GM21825 (cell line): ENCODE measurements around the gene SHLD1.
A peak's percentile ranks its signal among the peaks of the same experiment; 100 is the strongest.

Experiments
- ATAC-seq: cut with Tn5 transposase; IDR thresholded peaks from one replicate; pipeline ENCODE4 v1.9.1; 2021; ENCODE audit warnings: mild to moderate bottlenecking, moderate library complexity; ENCODE audit not compliant: unreplicated experiment

SHLD1 gene

DNA sequence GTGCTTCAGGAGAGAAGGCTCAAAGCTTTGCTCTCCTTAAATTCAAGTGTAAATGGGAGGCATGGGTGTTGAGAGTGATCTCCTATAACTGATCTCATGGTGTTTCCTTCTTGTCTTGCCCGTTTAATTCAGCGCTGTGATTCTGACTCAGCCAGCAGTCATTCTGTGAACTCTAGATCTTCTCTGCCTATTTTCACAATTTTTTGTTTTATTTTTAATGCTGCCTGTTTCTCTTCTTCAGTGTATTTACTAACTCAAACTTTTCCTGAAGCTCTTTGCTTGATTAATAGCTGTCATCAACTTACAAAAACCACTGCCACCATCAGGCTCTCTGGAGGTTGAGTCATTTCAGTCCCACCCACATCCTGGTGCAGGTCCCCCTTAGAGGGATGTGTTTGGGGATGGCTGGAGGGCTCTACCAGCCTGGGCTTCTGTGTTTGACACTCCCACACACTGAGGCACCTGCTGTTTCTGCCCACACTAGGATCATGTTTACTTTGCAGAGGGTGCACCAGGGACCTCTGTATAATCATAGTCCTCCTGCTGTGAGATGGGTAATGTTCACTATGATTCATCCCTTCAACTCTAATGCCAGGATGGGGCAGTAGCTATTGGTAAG lies 94.0 kb downstream of the SHLD1 start:
- ATAC-seq, result peak; percentile 81

DNA sequence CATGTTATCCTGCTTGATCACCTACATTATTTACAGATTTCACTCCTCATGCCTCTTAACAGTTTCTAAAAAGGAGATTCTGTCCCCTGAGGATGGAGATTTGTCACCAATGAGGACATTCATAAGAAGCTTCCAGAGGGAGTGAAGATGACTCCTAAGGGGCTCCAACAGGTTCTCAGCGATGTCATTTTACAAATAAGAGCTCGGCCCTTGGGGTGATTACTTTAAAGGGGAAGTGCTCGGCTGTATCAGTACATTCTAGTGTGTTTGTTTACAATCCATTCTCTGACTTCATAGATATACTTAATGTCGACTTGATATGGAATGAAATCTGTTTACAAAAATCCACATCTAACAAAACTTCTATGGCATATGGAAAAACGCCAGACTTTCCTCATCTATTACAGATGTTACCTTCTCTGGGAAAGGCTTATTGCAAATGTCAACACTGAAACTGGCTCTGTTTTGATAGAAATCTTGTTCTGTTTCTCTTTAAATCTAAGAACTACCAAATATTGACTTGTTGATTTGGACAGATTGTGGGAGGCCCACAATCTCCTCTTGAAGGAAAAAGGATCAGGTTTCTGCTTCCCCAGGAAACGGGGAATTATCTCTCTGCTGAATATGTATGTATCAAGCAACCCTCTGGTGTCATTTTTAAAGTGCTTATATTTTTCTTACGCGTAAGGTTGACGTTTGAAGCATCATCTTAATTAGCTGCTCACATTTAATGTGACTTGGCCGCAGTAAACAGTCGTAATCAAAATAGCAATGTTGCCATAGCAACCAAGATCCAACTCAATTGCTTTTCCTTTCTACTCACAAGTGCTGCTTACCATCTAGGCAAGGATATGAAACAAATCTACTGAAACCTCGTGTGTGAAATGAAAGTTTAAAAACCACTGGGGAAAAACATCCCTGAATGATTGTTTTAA lies 95.7 kb downstream of the SHLD1 start:
- ATAC-seq, result no peak

DNA sequence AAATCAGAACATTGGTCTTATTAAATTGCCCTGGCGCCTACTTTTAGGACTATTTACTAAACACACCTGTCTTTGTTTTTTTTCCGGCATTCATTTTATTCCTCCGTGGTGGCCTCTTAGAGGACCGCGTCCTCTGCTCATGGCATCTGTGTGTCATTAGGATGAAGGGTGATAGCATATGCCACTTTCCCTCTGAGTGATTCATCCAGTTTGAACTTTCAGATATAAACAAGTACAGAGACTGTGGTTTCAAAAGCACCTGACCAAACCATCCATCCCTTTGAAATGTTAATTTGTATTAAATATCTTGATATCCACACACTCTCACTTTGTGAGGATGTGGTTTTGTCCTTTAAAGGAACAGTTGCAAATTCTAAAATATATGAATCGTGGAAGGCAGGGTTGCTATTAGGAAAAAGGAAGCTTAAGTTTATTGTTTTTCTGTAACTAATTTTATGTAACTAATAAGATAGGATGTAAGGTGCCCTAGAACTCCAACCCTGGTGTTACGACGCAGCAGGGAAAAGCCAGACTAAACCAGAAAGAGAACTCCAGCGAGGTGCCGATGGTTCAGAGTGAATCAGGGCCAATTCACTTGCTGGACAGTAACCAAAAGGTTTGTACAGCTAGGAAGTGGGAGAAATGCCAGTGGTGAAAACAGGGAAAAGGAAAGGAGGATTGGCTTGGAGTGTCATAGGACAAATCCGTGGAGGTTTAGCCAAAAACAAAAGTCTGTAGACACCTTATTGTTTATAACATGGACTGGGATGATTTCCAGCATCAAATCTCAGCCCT lies 98.7 kb downstream of the SHLD1 start:
- no peak for ATAC-seq

DNA sequence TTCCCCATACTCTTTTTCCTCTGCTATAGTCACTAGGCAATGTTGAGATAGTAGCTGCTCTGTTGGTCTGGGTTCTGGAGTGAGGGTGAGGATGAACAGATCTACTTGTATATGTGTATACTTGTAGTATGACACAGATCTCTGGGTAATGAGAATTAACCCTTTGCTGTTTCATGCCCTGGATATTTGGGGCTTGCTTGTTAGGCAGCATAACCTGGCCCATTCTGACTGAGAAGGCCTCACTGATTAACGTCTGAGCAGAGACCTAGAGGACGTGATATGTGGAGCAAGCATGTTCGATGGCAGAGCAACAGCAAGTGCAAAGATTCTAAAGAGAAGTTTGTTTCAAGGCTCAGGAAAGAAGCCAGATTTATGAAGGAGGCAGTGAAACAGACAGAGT lies 105.7 kb downstream of the SHLD1 start:
- ATAC-seq, result no peak

DNA sequence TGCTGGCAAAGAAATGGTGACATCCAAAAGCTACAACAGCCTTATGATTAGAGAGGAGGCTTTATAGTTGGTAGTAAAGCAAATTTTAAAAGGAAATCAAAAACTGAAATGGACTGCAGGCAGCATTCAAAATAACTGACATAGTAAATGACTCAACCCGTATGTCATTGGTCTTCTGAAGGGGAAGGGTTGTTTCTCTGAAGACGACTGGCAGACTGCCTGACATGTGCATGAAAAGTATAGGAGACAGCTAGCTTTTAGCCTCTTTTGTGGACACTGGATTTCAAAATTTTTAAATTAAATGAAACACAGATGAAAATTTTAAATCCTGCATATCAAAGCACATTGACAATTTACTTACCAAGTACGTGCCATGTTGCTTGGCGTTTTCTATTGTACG lies 109.4 kb downstream of the SHLD1 start:
- no peak for ATAC-seq

GRCh38 chr20:5862703-5863039 lies 112.5 kb downstream of the SHLD1 start:
- ATAC-seq, result no peak

GRCh38 chr20:5863040-5863833 lies 113.0 kb downstream of the SHLD1 start:
- no peak for ATAC-seq

GRCh38 chr20:5864428-5864827 lies 114.2 kb downstream of the SHLD1 start:
- no peak for ATAC-seq

DNA sequence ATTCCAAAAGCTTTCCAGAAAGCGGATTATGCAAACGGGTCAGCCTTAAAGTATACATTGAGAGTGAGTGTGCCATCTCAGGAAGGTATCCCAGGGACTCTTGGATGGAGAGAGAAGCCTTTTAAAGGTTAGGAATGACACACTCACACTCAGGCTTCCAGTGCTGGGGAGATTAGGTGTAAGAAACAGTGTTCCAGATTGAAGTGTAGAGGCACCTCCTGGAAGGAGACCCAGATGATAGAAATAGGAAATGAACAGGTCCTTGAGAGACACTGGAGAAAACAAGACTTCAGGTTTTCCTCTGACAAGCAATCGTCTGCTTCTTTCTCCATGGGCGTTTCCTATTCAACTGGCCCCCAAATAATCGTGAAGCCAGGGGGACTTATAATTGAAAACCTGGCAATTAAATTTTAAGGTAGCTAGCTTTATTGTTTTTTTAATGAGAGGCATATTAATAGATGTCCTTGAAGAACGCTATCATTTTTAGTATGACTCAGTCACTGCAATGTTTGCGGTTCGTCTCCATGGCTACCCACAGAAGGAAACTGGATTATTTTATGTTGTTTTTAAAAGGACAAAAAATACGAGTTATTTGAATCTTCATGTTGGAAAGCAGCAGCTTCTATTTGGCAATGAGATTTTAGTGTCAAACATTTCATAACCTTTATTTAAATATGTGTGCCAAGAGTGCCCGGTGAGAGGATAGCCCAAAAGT lies 114.8 kb downstream of the SHLD1 start:
- ATAC-seq, result no peak

DNA sequence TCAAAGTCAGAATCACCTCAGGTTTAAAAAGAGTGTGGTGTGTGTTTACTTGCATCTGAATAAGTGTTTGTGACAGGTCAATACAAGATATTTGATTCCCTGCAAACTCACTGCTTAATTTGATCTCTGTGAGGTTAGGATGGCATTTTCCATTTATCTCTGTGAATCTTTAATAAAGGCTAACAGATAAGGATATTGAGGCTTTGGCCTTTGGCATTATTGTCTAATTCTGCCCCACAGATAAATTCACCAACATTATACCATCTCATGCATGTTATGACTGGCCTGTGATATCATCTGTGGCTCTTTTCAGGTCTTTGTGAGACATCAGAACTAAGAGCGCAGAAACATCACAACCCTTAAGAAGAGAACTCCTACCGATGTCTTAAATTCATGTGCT lies 115.4 kb downstream of the SHLD1 start:
- no peak for ATAC-seq

DNA sequence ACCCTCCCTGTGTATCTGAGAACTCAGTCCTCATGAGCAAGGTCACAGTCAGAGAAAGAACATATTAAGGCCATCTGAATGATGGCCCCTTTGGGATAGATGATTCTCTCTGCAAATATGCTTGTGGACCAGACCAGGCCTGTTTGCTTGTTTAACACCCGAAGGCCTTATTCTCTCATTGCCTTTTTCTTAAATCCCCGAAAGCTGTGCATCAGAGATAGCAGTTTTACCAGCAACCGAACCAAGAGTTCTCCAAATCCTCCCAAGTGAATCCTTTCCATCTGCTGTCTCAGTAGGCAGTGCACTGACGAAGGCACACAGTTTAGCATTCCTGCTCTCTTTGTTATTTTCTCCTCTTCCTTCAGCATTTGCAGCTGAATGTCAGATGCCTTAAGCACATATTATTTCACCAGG lies 120.4 kb downstream of the SHLD1 start:
- ATAC-seq, result no peak

GRCh38 chr20:5871459-5872410 lies 121.5 kb downstream of the SHLD1 start:
- no peak for ATAC-seq

DNA sequence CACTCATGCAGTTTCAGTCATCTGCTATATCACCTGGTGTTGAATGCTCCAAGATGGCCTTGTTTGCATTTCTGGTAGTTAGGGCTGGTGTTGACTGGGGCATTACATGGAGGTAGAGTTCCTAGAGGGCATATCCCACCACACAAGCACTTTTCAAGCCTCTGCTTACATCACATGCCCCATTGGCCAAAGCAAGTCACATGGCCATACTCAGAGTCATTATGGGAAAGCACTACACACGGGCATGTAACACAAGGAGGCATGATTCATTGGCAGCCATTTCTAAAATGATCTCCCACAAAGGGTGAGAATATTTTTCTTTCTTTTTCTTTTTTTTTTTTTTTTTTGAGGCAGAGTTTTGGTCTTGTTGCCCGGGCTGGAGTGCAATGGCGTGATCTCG lies 126.9 kb downstream of the SHLD1 start:
- ATAC-seq, result no peak

- no peak for ATAC-seq
Observed at GRCh38 chr20:5880326-5880725, 130.1 kb downstream of the SHLD1 start.

DNA sequence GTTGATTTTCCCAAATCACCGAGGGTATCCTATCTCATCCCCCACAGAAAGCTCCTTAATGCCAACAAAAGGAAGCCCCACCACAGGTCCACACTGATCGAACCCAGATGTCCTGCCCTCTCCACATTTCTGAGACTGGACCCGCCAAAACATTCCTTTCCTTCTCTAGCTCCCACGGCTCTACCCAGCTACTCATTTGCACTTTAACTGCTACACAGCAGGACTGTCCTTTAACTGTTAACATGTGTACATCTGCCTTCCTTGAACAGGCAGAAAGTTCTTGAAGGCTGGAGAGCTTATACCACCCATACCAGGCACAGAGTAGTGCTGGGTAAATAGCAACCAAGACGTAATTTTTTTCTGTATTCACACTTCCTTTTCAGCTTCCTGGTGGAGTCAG lies 131.5 kb downstream of the SHLD1 start:
- no peak for ATAC-seq

GRCh38 chr20:5882166-5882565 lies 132.0 kb downstream of the SHLD1 start:
- no peak for ATAC-seq

DNA sequence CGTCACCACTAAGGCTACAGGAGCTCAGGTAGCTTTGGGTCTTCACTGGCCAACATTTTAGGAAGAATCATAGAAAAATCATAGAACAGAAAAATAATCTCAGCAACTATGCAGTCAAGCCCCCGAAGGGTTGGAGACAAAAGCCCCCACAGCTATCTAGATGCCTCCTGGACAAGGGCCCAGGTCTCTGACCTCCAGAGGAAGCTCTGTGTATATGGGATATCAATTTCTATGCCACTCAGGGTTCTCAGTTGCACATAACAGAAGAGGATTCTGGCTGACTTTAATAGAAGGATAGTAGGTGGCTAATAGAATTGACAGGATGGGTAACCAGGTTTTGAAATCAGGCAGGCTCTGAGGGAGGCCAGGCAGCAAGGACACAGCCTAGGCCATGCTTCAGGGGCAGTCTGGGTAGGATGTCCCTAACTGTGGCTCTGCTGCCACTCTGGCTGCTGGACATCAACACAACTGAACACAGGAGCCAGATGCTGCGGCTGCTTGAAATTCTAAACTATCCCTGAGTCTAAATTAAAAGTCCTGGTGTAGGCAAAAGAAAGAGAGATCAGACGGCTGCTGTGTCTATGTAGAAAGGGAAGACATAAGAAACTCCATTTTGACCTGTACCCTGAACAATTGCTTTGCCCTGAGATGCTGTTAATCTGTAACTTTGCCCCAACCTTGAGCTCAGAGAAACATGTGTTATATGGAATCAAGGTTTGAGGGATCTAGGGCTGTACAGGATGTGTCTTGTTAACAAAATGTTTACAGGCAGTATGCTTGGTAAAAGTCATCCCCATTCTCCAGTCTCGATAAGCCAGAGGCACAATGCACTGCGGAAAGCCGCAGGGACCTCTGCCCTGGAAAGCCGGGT lies 134.5 kb downstream of the SHLD1 start:
- ATAC-seq, result no peak

- no peak for ATAC-seq
Observed at GRCh38 chr20:5885866-5886265, 135.7 kb downstream of the SHLD1 start.
